Endothelial cell (in vitro differentiated cells): ENCODE results near the gene RELN. TPM values are rescaled to one million over a fixed set of nuclear protein-coding genes. Genes with fewer than 3 reads are reported as not detected.

Experiments used
- DNase-seq: peaks from one replicate; pipeline ENCODE4 v3.0.0; 2021; ENCODE audit warnings: low spot score
- H3K27ac Mint-ChIP-seq: one replicate; pipeline ENCODE4 v1.8.0; 2021; ENCODE audit warnings: mixed read lengths, inconsistent platforms; ENCODE audit not compliant: unreplicated experiment
- H3K27me3 Mint-ChIP-seq: one replicate; pipeline ENCODE4 v1.8.0; 2021; ENCODE audit warnings: mild to moderate bottlenecking, moderate library complexity, mixed read lengths, inconsistent platforms; ENCODE audit not compliant: unreplicated experiment
- H3K36me3 Mint-ChIP-seq: one replicate; pipeline ENCODE4 v1.8.0; 2021; ENCODE audit warnings: mild to moderate bottlenecking, low read depth, mixed read lengths, inconsistent platforms; ENCODE audit not compliant: unreplicated experiment
- H3K4me1 Mint-ChIP-seq: one replicate; pipeline ENCODE4 v1.8.0; 2021; ENCODE audit warnings: mild to moderate bottlenecking, mixed read lengths, inconsistent platforms; ENCODE audit not compliant: unreplicated experiment
- H3K4me3 Mint-ChIP-seq: one replicate; pipeline ENCODE4 v1.8.0; 2021; ENCODE audit warnings: mild to moderate bottlenecking, mixed read lengths, inconsistent platforms; ENCODE audit not compliant: unreplicated experiment
- H3K9me3 Mint-ChIP-seq: one replicate; pipeline ENCODE4 v1.8.0; 2021; ENCODE audit warnings: mixed read lengths, inconsistent platforms; ENCODE audit not compliant: unreplicated experiment
- total RNA-seq: library from RNA; stranded (reverse); fragmentation: NEBNext Ultra II Directional; extraction: Animal tissue kit (Norgen Biotek cat#: 25700); gene quantifications from one replicate; pipeline ENCODE4 v1.2.1, GENCODE V29; 2021; ENCODE audit not compliant: unreplicated experiment
- TF ChIP-seq, protein P1 (sequence below): fragments of 200-600 bp; sonication (generic); IDR thresholded peaks from one replicate; pipeline ENCODE4 v1.5.0; 2021; ENCODE audit warnings: antibody characterized with exemption; ENCODE audit not compliant: unreplicated experiment

RELN gene
- total RNA-seq, 1 donor from 2014 or later = 2.3 TPM

- Mint-ChIP-seq H3K4me1 (no peaks in the 10 kb centered on the region), H3K36me3 (no peaks in the 10 kb centered on the region), H3K9me3 (no peaks in the 10 kb centered on the region), H3K27me3 (no peaks in the 10 kb centered on the region), H3K4me3 (no peak overlapping the region), H3K27ac (no peak overlapping the region)
- TF ChIP-seq, protein P1, sequence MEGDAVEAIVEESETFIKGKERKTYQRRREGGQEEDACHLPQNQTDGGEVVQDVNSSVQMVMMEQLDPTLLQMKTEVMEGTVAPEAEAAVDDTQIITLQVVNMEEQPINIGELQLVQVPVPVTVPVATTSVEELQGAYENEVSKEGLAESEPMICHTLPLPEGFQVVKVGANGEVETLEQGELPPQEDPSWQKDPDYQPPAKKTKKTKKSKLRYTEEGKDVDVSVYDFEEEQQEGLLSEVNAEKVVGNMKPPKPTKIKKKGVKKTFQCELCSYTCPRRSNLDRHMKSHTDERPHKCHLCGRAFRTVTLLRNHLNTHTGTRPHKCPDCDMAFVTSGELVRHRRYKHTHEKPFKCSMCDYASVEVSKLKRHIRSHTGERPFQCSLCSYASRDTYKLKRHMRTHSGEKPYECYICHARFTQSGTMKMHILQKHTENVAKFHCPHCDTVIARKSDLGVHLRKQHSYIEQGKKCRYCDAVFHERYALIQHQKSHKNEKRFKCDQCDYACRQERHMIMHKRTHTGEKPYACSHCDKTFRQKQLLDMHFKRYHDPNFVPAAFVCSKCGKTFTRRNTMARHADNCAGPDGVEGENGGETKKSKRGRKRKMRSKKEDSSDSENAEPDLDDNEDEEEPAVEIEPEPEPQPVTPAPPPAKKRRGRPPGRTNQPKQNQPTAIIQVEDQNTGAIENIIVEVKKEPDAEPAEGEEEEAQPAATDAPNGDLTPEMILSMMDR = no peak
- no peak for DNase-seq
Observed at GRCh38 chr7:103810112-103810744, 179.2 kb downstream of the RELN start.

GRCh38 chr7:103809229-103809994 lies 180.0 kb downstream of the RELN start:
- Mint-ChIP-seq H3K4me1 (no peaks in the 10 kb centered on the region), H3K27ac (no peak overlapping the region), H3K27me3 (no peaks in the 10 kb centered on the region), H3K9me3 (no peaks in the 10 kb centered on the region), H3K4me3 (no peak overlapping the region), H3K36me3 (no peaks in the 10 kb centered on the region)
- TF ChIP-seq, protein P1 = no peak
- no peak for DNase-seq

DNA sequence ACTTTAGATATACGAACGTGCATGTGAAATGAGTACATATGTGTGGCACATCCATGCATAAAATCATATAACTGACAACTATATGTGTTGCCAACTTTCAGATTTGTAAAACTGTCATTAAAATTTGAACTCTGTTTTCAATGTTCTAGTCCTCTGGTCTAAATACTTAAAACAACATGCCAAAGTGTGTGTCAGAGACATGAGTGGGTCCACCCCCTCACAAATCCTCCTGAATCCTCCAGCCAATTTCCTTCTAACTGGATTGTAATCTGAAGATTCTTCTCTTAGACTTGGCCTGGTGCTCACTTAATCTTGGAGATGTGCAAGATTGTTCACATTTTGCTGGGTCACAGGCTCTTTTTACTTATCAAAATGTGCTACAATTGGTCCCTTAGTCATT lies 184.1 kb downstream of the RELN start:
- no peaks in the 10 kb centered on the region for H3K27me3 Mint-ChIP-seq
- no peaks in the 10 kb centered on the region for H3K4me1 Mint-ChIP-seq
- no peak overlapping the region for H3K27ac Mint-ChIP-seq
- no peak for DNase-seq
- H3K9me3 Mint-ChIP-seq = no peaks in the 10 kb centered on the region
- H3K4me3 Mint-ChIP-seq = no peak overlapping the region
- TF ChIP-seq, protein P1 = no peak
- H3K36me3 Mint-ChIP-seq = no peaks in the 10 kb centered on the region

GRCh38 chr7:103803631-103804030 lies 185.8 kb downstream of the RELN start:
- TF ChIP-seq, protein P1 = no peak
- no peaks in the 10 kb centered on the region for H3K4me1 Mint-ChIP-seq
- H3K27ac Mint-ChIP-seq = no peak overlapping the region
- DNase-seq = no peak
- no peaks in the 10 kb centered on the region for H3K36me3 Mint-ChIP-seq
- no peaks in the 10 kb centered on the region for H3K27me3 Mint-ChIP-seq
- no peak overlapping the region for H3K4me3 Mint-ChIP-seq
- no peaks in the 10 kb centered on the region for H3K9me3 Mint-ChIP-seq

GRCh38 chr7:103799298-103799697 lies 190.2 kb downstream of the RELN start:
- TF ChIP-seq, protein P1 = no peak
- Mint-ChIP-seq H3K36me3 (no peaks in the 10 kb centered on the region), H3K27ac (no peak overlapping the region), H3K4me1 (no peaks in the 10 kb centered on the region), H3K27me3 (no peaks in the 10 kb centered on the region), H3K4me3 (no peak overlapping the region), H3K9me3 (no peaks in the 10 kb centered on the region)
- DNase-seq = no peak
